NCI-H345 treated with DMSO at 0.1 percent for 48 hours (cell line): ENCODE data around the gene PRKRIP1.
"Not testable (repeated sequence)": the region's sequence is repeated elsewhere in the genome, so short reads cannot be mapped to it uniquely, and the experiment has no call there.

Experiments used
- DNase-seq: peaks from one replicate; lab custom pipeline; 2025; ENCODE audit not compliant: unreplicated experiment; lab: John Stamatoyannopoulos, UW

PRKRIP1 gene

GRCh38 chr7:102474736-102475435, 78.7 kb downstream of the PRKRIP1 start:
- DNase-seq: not testable (repeated sequence)
